HL-60 (cell line): Measurements from ENCODE around the gene PGLYRP4.

Experiments
- DNase-seq, 2 experiments: peaks; one replicate each; pipeline ENCODE4 v3.0.0-alpha.2; 2010 to 2020; ENCODE audit warnings: low read depth in 1 of 2, low spot score in 1 of 2
- H3K27ac ChIP-seq: fragments of 250-450 bp; sonication (Bioruptor Pico); replicated peaks from 2 replicates; pipeline ENCODE4 v1.5.1; 2020; ENCODE audit warnings: mild to moderate bottlenecking, moderate library complexity
- H3K27me3 ChIP-seq: fragments of 250-450 bp; sonication (Bioruptor Pico); 2 replicates; pipeline ENCODE4 v1.5.1; 2021; ENCODE audit warnings: mild to moderate bottlenecking, moderate library complexity; ENCODE audit not compliant: insufficient read depth, poor library complexity, severe bottlenecking
- H3K4me3 ChIP-seq: replicated peaks from 2 replicates; pipeline ENCODE4 v1.5.1; 2011; ENCODE audit warnings: mild to moderate bottlenecking, control low read depth, low read length; ENCODE audit not compliant: insufficient read depth
- CTCF ChIP-seq: IDR thresholded peaks from one replicate; pipeline ENCODE4 v1.5.1; 2011; ENCODE audit warnings: low read length, control low read depth, inconsistent platforms; ENCODE audit not compliant: insufficient read depth
- GABPA ChIP-seq: IDR thresholded peaks from 2 replicates; pipeline ENCODE4 v1.6.1; 2012; ENCODE audit warnings: low read depth
- POLR2AphosphoS5 ChIP-seq: IDR thresholded peaks from 2 replicates; pipeline ENCODE4 v1.6.1; 2012; ENCODE audit warnings: low read depth
- REST ChIP-seq: IDR thresholded peaks from 2 replicates; pipeline ENCODE4 v1.6.1; 2012; ENCODE audit warnings: low read depth; ENCODE audit not compliant: insufficient replicate concordance
- SPI1 ChIP-seq: IDR thresholded peaks from 2 replicates; pipeline ENCODE4 v1.6.1; 2012; ENCODE audit warnings: low read depth, mild to moderate bottlenecking, borderline replicate concordance

The PGLYRP4 gene

GRCh38 chr1:153384958-153385580 lies 36.4 kb upstream of the PGLYRP4 start:
- Histone ChIP-seq H3K27me3 (no peaks in the 10 kb centered on the region), H3K27ac (no peak overlapping the region; the same call in 1 of the 2 replicates), H3K4me3 (no peak overlapping the region)
- TF ChIP-seq CTCF (no peak), SPI1 (no peak), GABPA (no peak)
- no peak for DNase-seq

GRCh38 chr1:153380711-153381110 lies 32.1 kb upstream of the PGLYRP4 start:
- peaks cover 10% of the 10 kb centered on the region for H3K27me3 ChIP-seq
- no peak for DNase-seq
- no peak overlapping the region for H3K4me3 ChIP-seq
- no peak overlapping the region for H3K27ac ChIP-seq
- no peak for TF ChIP-seq CTCF
- TF ChIP-seq REST: no peak
- no peak for TF ChIP-seq POLR2AphosphoS5
- TF ChIP-seq GABPA: no peak
- TF ChIP-seq SPI1: no peak

- no peak overlapping the region for H3K4me3 ChIP-seq
- TF ChIP-seq SPI1 (no peak), CTCF (no peak), REST (no peak), POLR2AphosphoS5 (no peak), GABPA (no peak)
- H3K27me3 ChIP-seq: peaks cover 10% of the 10 kb centered on the region
- DNase-seq: no peak
- H3K27ac ChIP-seq: no peak overlapping the region
Measured at GRCh38 chr1:153379591-153379990, 30.9 kb upstream of the PGLYRP4 start.

GRCh38 chr1:153375511-153375910 lies 26.9 kb upstream of the PGLYRP4 start, which contains the start of gene S100A12:
S100A12 (minus strand) TSS chr1:153375621; CDS start chr1:153374592, 1,029 bp downstream.
- TF ChIP-seq GABPA: peak; percentile 44; the same call in 1 of the 2 replicates
- TF ChIP-seq POLR2AphosphoS5: peak; percentile 95
- TF ChIP-seq CTCF: no peak
- TF ChIP-seq SPI1: no peak
- TF ChIP-seq REST: peak; percentile 46
- H3K27ac ChIP-seq: peak within 1 kb of the TSS; percentile 43
- H3K27me3 ChIP-seq: peaks cover 13% of the 10 kb centered on the region
- H3K4me3 ChIP-seq: no peak within 1 kb of the TSS
- peak; percentile 78 to 82 for DNase-seq
